Thoracic aorta (tissue), 2 donors: ENCODE measurements around the gene OR2M5. TPM values are rescaled to one million over a fixed set of nuclear protein-coding genes. Genes with fewer than 3 reads are reported as not detected.

Source experiments
- ATAC-seq: fragments of 150-250 bp; one replicate; pipeline ENCODE4 v1.8.0; 2017; ENCODE audit warnings: low read depth; ENCODE audit not compliant: insufficient number of reproducible peaks, low FRiP score
- DNase-seq: peaks from one replicate; pipeline ENCODE4 v3.0.0-alpha.2; 2020; ENCODE audit warnings: low spot score
- H3K27ac ChIP-seq, 2 donors: fragments of 200-600 bp; sonication (generic); 1 replicate in 1 of 2; 2 replicates in 1 of 2; pipeline ENCODE4 v1.5.1; 2016; ENCODE audit warnings: mild to moderate bottlenecking in 2 of 2, moderate library complexity in 2 of 2
- H3K27me3 ChIP-seq: fragments of 200-600 bp; sonication (generic); replicated peaks from 2 replicates; pipeline ENCODE4 v1.6.0; 2016; ENCODE audit warnings: mild to moderate bottlenecking; ENCODE audit not compliant: insufficient read depth
- H3K36me3 ChIP-seq: fragments of 200-600 bp; sonication (generic); one replicate; pipeline ENCODE4 v1.5.1; 2016
- H3K4me1 ChIP-seq, 2 donors: fragments of 200-600 bp; sonication (generic); 1 replicate in 1 of 2; 2 replicates in 1 of 2; pipeline versions ENCODE4 v1.5.1 to v1.6.0; 2016; ENCODE audit warnings: low read depth in 2 of 2, mild to moderate bottlenecking in 1 of 2; ENCODE audit not compliant: control insufficient read depth in 1 of 2
- H3K4me3 ChIP-seq: fragments of 200-600 bp; sonication (generic); 2 replicates; pipeline ENCODE4 v1.5.1; 2016; ENCODE audit warnings: mild to moderate bottlenecking
- H3K9me3 ChIP-seq: fragments of 200-600 bp; sonication (generic); 2 replicates; pipeline ENCODE4 v1.5.1; 2016
- CTCF ChIP-seq: fragments of 200-600 bp; sonication (generic); IDR thresholded peaks from one replicate; pipeline ENCODE4 v1.5.1; 2019; ENCODE audit warnings: antibody characterized with exemption
- total RNA-seq, 2 donors: library from RNA; depleted of rRNA; stranded (reverse); fragments of >200 nt; gene quantifications; one replicate each; pipeline versions ENCODE4 v1.1.0 to v1.2.3, GENCODE V29; 2016

Gene OR2M5
- total RNA-seq, 2 donors from 2014 or later = not detected

GRCh38 chr1:248183996-248184395 is 39.0 kb downstream of the OR2M5 start:
- Histone ChIP-seq H3K36me3 (no peaks in the 10 kb centered on the region), H3K4me1 (no peaks in the 10 kb centered on the region), H3K27me3 (no peaks in the 10 kb centered on the region), H3K4me3 (no peak overlapping the region), H3K27ac (no peak overlapping the region), H3K9me3 (no peaks in the 10 kb centered on the region)
- DNase-seq (no peak), ATAC-seq (no peak)
- no peak for TF ChIP-seq CTCF

GRCh38 chr1:248187363-248187762 is 42.4 kb downstream of the OR2M5 start:
- no peak for DNase-seq
- ATAC-seq = no peak
- TF ChIP-seq CTCF = no peak
- no peaks in the 10 kb centered on the region for H3K4me1 ChIP-seq
- no peaks in the 10 kb centered on the region for H3K36me3 ChIP-seq
- H3K27ac ChIP-seq = no peak overlapping the region
- no peaks in the 10 kb centered on the region for H3K9me3 ChIP-seq
- H3K4me3 ChIP-seq = no peak overlapping the region
- H3K27me3 ChIP-seq = no peaks in the 10 kb centered on the region

- Histone ChIP-seq H3K4me1 (no peaks in the 10 kb centered on the region), H3K36me3 (no peaks in the 10 kb centered on the region), H3K4me3 (no peak overlapping the region), H3K9me3 (peaks cover 3% of the 10 kb centered on the region), H3K27me3 (no peaks in the 10 kb centered on the region), H3K27ac (no peak overlapping the region)
- ATAC-seq (no peak), DNase-seq (no peak)
- no peak for TF ChIP-seq CTCF
These were observed 44.1 kb downstream of the OR2M5 start for GRCh38 chr1:248189026-248189425.

- DNase-seq (no peak), ATAC-seq (no peak)
- Histone ChIP-seq H3K36me3 (no peaks in the 10 kb centered on the region), H3K27ac (no peak overlapping the region), H3K9me3 (peaks cover 3% of the 10 kb centered on the region), H3K27me3 (no peaks in the 10 kb centered on the region), H3K4me3 (no peak overlapping the region), H3K4me1 (no peaks in the 10 kb centered on the region)
- no peak for TF ChIP-seq CTCF
These were observed 49.2 kb downstream of the OR2M5 start for GRCh38 chr1:248194117-248194516.

Other genes starting within 250 kb of the OR2M5 start
- gene OR2W3, start 249.6 kb upstream of the OR2M5 start, total RNA-seq = not detected
- gene OR2T8, start 224.9 kb upstream of the OR2M5 start, total RNA-seq = not detected
- gene OR2AJ1, start 220.3 kb upstream of the OR2M5 start, total RNA-seq = not detected
- not detected for gene OR2L8, start 196.3 kb upstream of the OR2M5 start, total RNA-seq
- gene OR2AK2, start 179.9 kb upstream of the OR2M5 start, total RNA-seq = not detected
- not detected for gene OR2L5, start 131.5 kb upstream of the OR2M5 start, total RNA-seq
- not detected for gene OR2L2, start 115.1 kb upstream of the OR2M5 start, total RNA-seq
- gene OR2L3, start 98.3 kb upstream of the OR2M5 start, total RNA-seq = not detected
- not detected for gene OR2L13, start 50.0 kb upstream of the OR2M5 start, total RNA-seq
- gene OR2M2, start 29.7 kb downstream of the OR2M5 start, total RNA-seq = not detected
- not detected for gene OR2M3, start 52.1 kb downstream of the OR2M5 start, total RNA-seq
- gene OR2M4, start 86.3 kb downstream of the OR2M5 start, total RNA-seq = not detected
- gene OR2T33, start 132.8 kb downstream of the OR2M5 start, total RNA-seq = not detected
- not detected for gene OR2T12, start 158.3 kb downstream of the OR2M5 start, total RNA-seq
- gene OR2M7, start 179.4 kb downstream of the OR2M5 start, total RNA-seq = not detected
- not detected for gene OR14C36, start 203.6 kb downstream of the OR2M5 start, total RNA-seq
- gene OR2T4, start 216.5 kb downstream of the OR2M5 start, total RNA-seq = not detected
- gene OR2T6, start 230.6 kb downstream of the OR2M5 start, total RNA-seq = not detected